Limb (tissue), 2 donors: ENCODE measurements around the gene GPR15.
"Not testable (repeated sequence)": the region's sequence is repeated elsewhere in the genome, so short reads cannot be mapped to it uniquely, and the experiment has no call there.

Experiments
- DNase-seq, 2 donors: peaks; one replicate each; pipeline ENCODE4 v3.0.0-alpha.2; 2016; ENCODE audit errors: extremely low spot score in 2 of 2

Gene GPR15

GRCh38 chr3:98557324-98558010, 25.7 kb downstream of the GPR15 start:
- DNase-seq: no peak

- DNase-seq: no peak
Observed at GRCh38 chr3:98558100-98558827, 26.5 kb downstream of the GPR15 start.

- DNase-seq: not testable (repeated sequence)
Observed at GRCh38 chr3:98559769-98560168, 28.0 kb downstream of the GPR15 start.

GRCh38 chr3:98560911-98561310, 29.1 kb downstream of the GPR15 start:
- no peak for DNase-seq

GRCh38 chr3:98561727-98562521, 30.1 kb downstream of the GPR15 start:
- no peak for DNase-seq

- no peak for DNase-seq
Observed at GRCh38 chr3:98563661-98564281, 32.0 kb downstream of the GPR15 start.

- no peak for DNase-seq
Observed at GRCh38 chr3:98564282-98565005, 32.7 kb downstream of the GPR15 start.

- no peak for DNase-seq
Observed at GRCh38 chr3:98565237-98565643, 33.5 kb downstream of the GPR15 start.

GRCh38 chr3:98565843-98566242, 34.1 kb downstream of the GPR15 start:
- no peak for DNase-seq

GRCh38 chr3:98567666-98568270, 36.0 kb downstream of the GPR15 start:
- DNase-seq: no peak

- no peak for DNase-seq
Observed at GRCh38 chr3:98568402-98568801, 36.6 kb downstream of the GPR15 start.

- DNase-seq: no peak
Observed at GRCh38 chr3:98573181-98573728, 41.5 kb downstream of the GPR15 start.

- no peak for DNase-seq
Observed at GRCh38 chr3:98574132-98574531, 42.4 kb downstream of the GPR15 start.

- no peak for DNase-seq
Observed at GRCh38 chr3:98577178-98577895, 45.6 kb downstream of the GPR15 start.

- DNase-seq: no peak
Observed at GRCh38 chr3:98580401-98581386, 48.9 kb downstream of the GPR15 start.

GRCh38 chr3:98581474-98581873, 49.7 kb downstream of the GPR15 start:
- no peak for DNase-seq

- no peak for DNase-seq
Observed at GRCh38 chr3:98582042-98582441, 50.3 kb downstream of the GPR15 start.

- no peak for DNase-seq
Observed at GRCh38 chr3:98583766-98584165, 52.0 kb downstream of the GPR15 start.
